HEK293 (cell line): ENCODE results near the gene STARD13.

ENCODE experiments used
- CTCF ChIA-PET: fragments of 350-600 bp; formaldehyde crosslinking; extraction: SDS; loops from one replicate; lab custom pipeline; 2021; ENCODE audit warnings: antibody characterized with exemption; lab: Yijun Ruan, JAX
- POLR2A ChIA-PET: fragments of 300-600 bp; formaldehyde crosslinking; extraction: SDS; loops from one replicate; lab custom pipeline; 2020; ENCODE audit warnings: antibody characterized with exemption, inconsistent platforms; lab: Yijun Ruan, JAX
- H3K27ac ChIP-seq: fragments of 200-500 bp; sonication (Bioruptor generic); 2 replicates; pipeline ENCODE4 v1.5.1; 2014; ENCODE audit warnings: low read depth, low read length, control low read depth, inconsistent platforms; ENCODE audit errors: extremely low read depth
- H3K36me3 ChIP-seq, 2 experiments: fragments of 200-500 bp in 1 of 2; sonication (Bioruptor generic) in 1 of 2; 1 replicate in 1 of 2; 2 replicates in 1 of 2; pipeline ENCODE4 v1.5.1; 2014 to 2017; ENCODE audit warnings: inconsistent platforms in 2 of 2, low read length in 2 of 2; ENCODE audit not compliant: control insufficient read depth in 2 of 2, insufficient read depth in 1 of 2
- H3K4me1 ChIP-seq: fragments of 200-500 bp; sonication (Bioruptor generic); 2 replicates; pipeline ENCODE4 v1.5.1; 2014; ENCODE audit warnings: mild to moderate bottlenecking, low read length, inconsistent platforms; ENCODE audit not compliant: control insufficient read depth, insufficient read depth
- H3K4me3 ChIP-seq: 2 replicates; pipeline ENCODE4 v1.5.1; 2011; ENCODE audit warnings: low read depth, mild to moderate bottlenecking, control low read depth, low read length, moderate library complexity
- H3K9me3 ChIP-seq: fragments of 200-500 bp; sonication (Bioruptor generic); 2 replicates; pipeline ENCODE4 v1.5.1; 2014; ENCODE audit warnings: low read depth, low read length, inconsistent platforms; ENCODE audit not compliant: control insufficient read depth, insufficient read depth
- GLI4 ChIP-seq: fragments of 450-650 bp; formaldehyde crosslinking; IDR thresholded peaks from 2 replicates; pipeline ENCODE4 v1.5.1; 2016; ENCODE audit warnings: missing biosample characterization, missing genetic modification characterization
- GLIS1 ChIP-seq: fragments of 450-650 bp; formaldehyde crosslinking; IDR thresholded peaks from 2 replicates; pipeline ENCODE4 v1.5.1; 2016; ENCODE audit warnings: missing biosample characterization, missing genetic modification characterization
- HOXD13 ChIP-seq: sonication (generic); formaldehyde crosslinking; IDR thresholded peaks from 2 replicates; pipeline ENCODE4 v1.8.0; 2022; ENCODE audit warnings: missing genetic modification reagents, borderline replicate concordance
- KLF16 ChIP-seq: fragments of 450-650 bp; formaldehyde crosslinking; IDR thresholded peaks from 2 replicates; pipeline ENCODE4 v1.5.1; 2017; ENCODE audit warnings: missing biosample characterization, missing genetic modification characterization
- MYNN ChIP-seq: fragments of 450-650 bp; formaldehyde crosslinking; IDR thresholded peaks from 2 replicates; pipeline ENCODE4 v1.5.1; 2016; ENCODE audit warnings: missing biosample characterization, missing genetic modification characterization, borderline replicate concordance
- REST ChIP-seq: fragments of 450-650 bp; formaldehyde crosslinking; IDR thresholded peaks from 2 replicates; pipeline ENCODE4 v1.5.1; 2016; ENCODE audit warnings: missing biosample characterization, missing genetic modification characterization
- SCRT2 ChIP-seq: fragments of 450-650 bp; formaldehyde crosslinking; IDR thresholded peaks from 2 replicates; pipeline ENCODE4 v1.5.1; 2016; ENCODE audit warnings: missing biosample characterization, missing genetic modification characterization
- ZBTB17 ChIP-seq: fragments of 450-650 bp; formaldehyde crosslinking; IDR thresholded peaks from 2 replicates; pipeline ENCODE4 v1.5.1; 2016; ENCODE audit warnings: missing biosample characterization, missing genetic modification characterization
- ZNF169 ChIP-seq: fragments of 450-650 bp; formaldehyde crosslinking; IDR thresholded peaks from 2 replicates; pipeline ENCODE4 v1.5.1; 2016; ENCODE audit warnings: missing biosample characterization, missing genetic modification characterization
- ZNF274 ChIP-seq, 2 experiments: fragments of 200-500 bp in 1 of 2; fragments of 450-650 bp in 1 of 2; sonication (Bioruptor generic) in 1 of 2; formaldehyde crosslinking in 1 of 2; IDR thresholded peaks; 2 replicates each; pipeline versions ENCODE4 v1.5.1 to v1.6.1; 2014 to 2016; ENCODE audit warnings: borderline replicate concordance in 1 of 2, inconsistent platforms in 1 of 2, low read length in 1 of 2, missing biosample characterization in 1 of 2, missing genetic modification characterization in 1 of 2
- ZNF324 ChIP-seq: fragments of 450-650 bp; formaldehyde crosslinking; IDR thresholded peaks from 2 replicates; pipeline ENCODE4 v1.5.1; 2016; ENCODE audit warnings: missing biosample characterization, missing genetic modification characterization
- ZNF621 ChIP-seq: fragments of 450-650 bp; formaldehyde crosslinking; IDR thresholded peaks from 2 replicates; pipeline ENCODE4 v1.5.1; 2017; ENCODE audit warnings: missing biosample characterization, missing genetic modification characterization
- ZNF639 ChIP-seq: fragments of 450-650 bp; formaldehyde crosslinking; IDR thresholded peaks from 2 replicates; pipeline ENCODE4 v1.5.1; 2016; ENCODE audit warnings: missing biosample characterization, missing genetic modification characterization
- ZNF701 ChIP-seq: fragments of 450-650 bp; formaldehyde crosslinking; IDR thresholded peaks from 2 replicates; pipeline ENCODE4 v1.5.1; 2016; ENCODE audit warnings: missing biosample characterization, missing genetic modification characterization
- ZNF776 ChIP-seq: fragments of 450-650 bp; formaldehyde crosslinking; IDR thresholded peaks from 2 replicates; pipeline ENCODE4 v1.5.0; 2017; ENCODE audit warnings: missing biosample characterization, missing genetic modification characterization, borderline replicate concordance
- ZNF791 ChIP-seq: fragments of 450-650 bp; formaldehyde crosslinking; IDR thresholded peaks from 2 replicates; pipeline ENCODE4 v1.5.1; 2016; ENCODE audit warnings: missing biosample characterization, missing genetic modification characterization
- ZSCAN16 ChIP-seq: fragments of 450-650 bp; formaldehyde crosslinking; IDR thresholded peaks from 2 replicates; pipeline ENCODE4 v1.5.1; 2016; ENCODE audit warnings: missing biosample characterization, missing genetic modification characterization
- TF ChIP-seq, protein P1 (sequence below): IDR thresholded peaks from 2 replicates; pipeline ENCODE4 v1.6.1; 2011; ENCODE audit warnings: mild to moderate bottlenecking, low read depth, low read length, borderline replicate concordance
- TF ChIP-seq, protein P2 (sequence below): fragments of 450-650 bp; IDR thresholded peaks from 2 replicates; pipeline ENCODE4 v1.5.1; 2018; ENCODE audit warnings: missing biosample characterization, missing genetic modification characterization

The STARD13 gene

DNA sequence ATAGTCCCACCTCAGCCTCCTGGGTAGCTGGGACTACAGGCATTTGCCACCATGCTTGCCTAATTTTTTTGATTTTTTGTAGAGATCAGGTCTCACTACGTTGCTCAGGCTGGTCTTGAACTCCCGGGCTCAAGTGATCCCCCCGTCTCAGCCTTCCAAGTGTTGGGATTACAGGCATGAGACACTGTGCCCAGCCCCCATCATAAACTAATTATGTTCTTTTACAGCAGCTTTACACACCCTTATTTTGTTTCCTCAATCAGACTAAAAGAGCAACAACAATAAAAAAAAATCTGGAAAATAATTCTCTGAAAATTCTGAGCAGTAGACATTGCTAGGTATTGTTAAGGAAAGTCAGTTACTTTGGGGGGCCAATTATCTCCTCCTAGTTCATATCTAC, 35.7 kb downstream of the STARD13 start:
- Histone ChIP-seq H3K4me1 (no peaks in the 10 kb centered on the region), H3K9me3 (no peaks in the 10 kb centered on the region), H3K36me3 (no peaks in the 10 kb centered on the region), H3K27ac (no peak overlapping the region), H3K4me3 (no peak overlapping the region)
- POLR2A ChIA-PET, result no interaction called here
- CTCF ChIA-PET, result interaction anchor here (0.6 kb wide), 1 partner anchor 524 kb away, joined by 3 read pairs; no protein-coding TSS in a partner anchor
- TF ChIP-seq GLI4 (tag by site-specific recombination) (no peak), KLF16 (no peak)

- POLR2A ChIA-PET, result no interaction called here
Observed at GRCh38 chr13:33249066-33249465, 36.5 kb downstream of the STARD13 start.

More at GRCh38 chr13:33249066-33249465, 36.5 kb downstream of the STARD13 start:
- no peak overlapping the region for H3K4me3 ChIP-seq
- no peaks in the 10 kb centered on the region for H3K36me3 ChIP-seq
- TF ChIP-seq ZNF324 (tag by site-specific recombination) (no peak), ZNF639 (tag by site-specific recombination) (no peak), GLIS1 (tag by site-specific recombination) (no peak), ZNF274 (IDR thresholded peaks at IDR 0.05; ENCODE audit: low read length) (no peak), ZNF274 (tag by site-specific recombination; IDR thresholded peaks at IDR 0.05; ENCODE audit: borderline replicate concordance) (no peak), MYNN (tag by site-specific recombination) (no peak), ZNF169 (tag by site-specific recombination) (no peak), ZNF701 (tag by site-specific recombination) (no peak), HOXD13 (CRISPR knock-in tag) (no peak), SCRT2 (no peak), ZSCAN16 (tag by site-specific recombination) (no peak), ZBTB17 (tag by site-specific recombination) (no peak), ZNF621 (no peak), ZNF791 (tag by site-specific recombination) (no peak), REST (tag by site-specific recombination) (no peak), ZNF776 (tag by site-specific recombination) (no peak)
- TF ChIP-seq, protein P1, sequence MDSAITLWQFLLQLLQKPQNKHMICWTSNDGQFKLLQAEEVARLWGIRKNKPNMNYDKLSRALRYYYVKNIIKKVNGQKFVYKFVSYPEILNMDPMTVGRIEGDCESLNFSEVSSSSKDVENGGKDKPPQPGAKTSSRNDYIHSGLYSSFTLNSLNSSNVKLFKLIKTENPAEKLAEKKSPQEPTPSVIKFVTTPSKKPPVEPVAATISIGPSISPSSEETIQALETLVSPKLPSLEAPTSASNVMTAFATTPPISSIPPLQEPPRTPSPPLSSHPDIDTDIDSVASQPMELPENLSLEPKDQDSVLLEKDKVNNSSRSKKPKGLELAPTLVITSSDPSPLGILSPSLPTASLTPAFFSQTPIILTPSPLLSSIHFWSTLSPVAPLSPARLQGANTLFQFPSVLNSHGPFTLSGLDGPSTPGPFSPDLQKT, result no peak
- TF ChIP-seq, protein P2, sequence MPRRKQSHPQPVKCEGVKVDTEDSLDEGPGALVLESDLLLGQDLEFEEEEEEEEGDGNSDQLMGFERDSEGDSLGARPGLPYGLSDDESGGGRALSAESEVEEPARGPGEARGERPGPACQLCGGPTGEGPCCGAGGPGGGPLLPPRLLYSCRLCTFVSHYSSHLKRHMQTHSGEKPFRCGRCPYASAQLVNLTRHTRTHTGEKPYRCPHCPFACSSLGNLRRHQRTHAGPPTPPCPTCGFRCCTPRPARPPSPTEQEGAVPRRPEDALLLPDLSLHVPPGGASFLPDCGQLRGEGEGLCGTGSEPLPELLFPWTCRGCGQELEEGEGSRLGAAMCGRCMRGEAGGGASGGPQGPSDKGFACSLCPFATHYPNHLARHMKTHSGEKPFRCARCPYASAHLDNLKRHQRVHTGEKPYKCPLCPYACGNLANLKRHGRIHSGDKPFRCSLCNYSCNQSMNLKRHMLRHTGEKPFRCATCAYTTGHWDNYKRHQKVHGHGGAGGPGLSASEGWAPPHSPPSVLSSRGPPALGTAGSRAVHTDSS (tag by site-specific recombination), result no peak
- no peak overlapping the region for H3K27ac ChIP-seq
- CTCF ChIA-PET, result interaction anchor here (0.6 to 0.7 kb wide), 3 partner anchors 35 to 187 kb away, joined by 3 to 4 read pairs (median 3); no protein-coding TSS in a partner anchor
- no peaks in the 10 kb centered on the region for H3K4me1 ChIP-seq
- H3K9me3 ChIP-seq, result no peaks in the 10 kb centered on the region
